Measurements from ENCODE around the gene CWC27.

Gene CWC27

DNA sequence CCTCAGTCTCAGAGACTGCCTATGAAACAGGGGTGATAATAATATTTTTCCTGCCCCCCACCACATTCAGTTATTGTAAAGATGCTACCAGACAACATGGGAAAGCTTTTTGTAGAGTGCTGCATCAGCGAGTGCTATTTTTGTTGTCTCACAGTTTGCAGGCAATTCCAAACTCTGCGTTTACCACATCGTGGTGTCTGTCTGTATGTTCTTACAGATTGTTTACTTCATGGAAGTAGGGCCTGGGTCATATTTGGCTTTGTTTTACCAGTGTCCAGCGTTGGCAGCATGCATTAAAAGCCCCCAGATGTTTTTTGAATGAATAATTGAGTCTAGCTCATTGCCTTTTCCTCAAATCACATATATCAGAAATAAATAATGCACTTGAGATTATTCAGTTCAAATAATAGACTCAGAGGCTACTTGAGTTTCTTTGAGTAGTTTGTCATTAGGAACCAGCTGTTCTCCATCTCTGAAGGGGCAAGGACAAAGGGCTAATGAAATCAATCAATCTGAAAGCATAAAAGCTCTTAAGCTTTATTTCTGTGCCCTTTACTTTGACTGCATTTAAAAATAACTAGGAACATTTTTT is 243.7 kb downstream of the CWC27 start:
- H3K27me3 ChIP-seq (ENCODE audit: insufficient read depth, poor library complexity, severe bottlenecking) = no peaks in the 10 kb centered on the region
- H3K27ac ChIP-seq (replicated peaks) = no peak overlapping the region
- DNase-seq (ENCODE audit: low read depth in 1 of 2, low spot score in 1 of 2) = no peak
- TF ChIP-seq, protein P1, sequence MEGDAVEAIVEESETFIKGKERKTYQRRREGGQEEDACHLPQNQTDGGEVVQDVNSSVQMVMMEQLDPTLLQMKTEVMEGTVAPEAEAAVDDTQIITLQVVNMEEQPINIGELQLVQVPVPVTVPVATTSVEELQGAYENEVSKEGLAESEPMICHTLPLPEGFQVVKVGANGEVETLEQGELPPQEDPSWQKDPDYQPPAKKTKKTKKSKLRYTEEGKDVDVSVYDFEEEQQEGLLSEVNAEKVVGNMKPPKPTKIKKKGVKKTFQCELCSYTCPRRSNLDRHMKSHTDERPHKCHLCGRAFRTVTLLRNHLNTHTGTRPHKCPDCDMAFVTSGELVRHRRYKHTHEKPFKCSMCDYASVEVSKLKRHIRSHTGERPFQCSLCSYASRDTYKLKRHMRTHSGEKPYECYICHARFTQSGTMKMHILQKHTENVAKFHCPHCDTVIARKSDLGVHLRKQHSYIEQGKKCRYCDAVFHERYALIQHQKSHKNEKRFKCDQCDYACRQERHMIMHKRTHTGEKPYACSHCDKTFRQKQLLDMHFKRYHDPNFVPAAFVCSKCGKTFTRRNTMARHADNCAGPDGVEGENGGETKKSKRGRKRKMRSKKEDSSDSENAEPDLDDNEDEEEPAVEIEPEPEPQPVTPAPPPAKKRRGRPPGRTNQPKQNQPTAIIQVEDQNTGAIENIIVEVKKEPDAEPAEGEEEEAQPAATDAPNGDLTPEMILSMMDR (IDR thresholded peaks at IDR 0.05; ENCODE audit: insufficient read depth, low read length) = no peak
- TF ChIP-seq GABPA (IDR thresholded peaks at IDR 0.05; ENCODE audit: low read depth) (no peak), SPI1 (IDR thresholded peaks at IDR 0.05; ENCODE audit: borderline replicate concordance, low read depth) (no peak), POLR2AphosphoS5 (IDR thresholded peaks at IDR 0.05; ENCODE audit: low read depth) (no peak)
- TF ChIP-seq, protein P2, sequence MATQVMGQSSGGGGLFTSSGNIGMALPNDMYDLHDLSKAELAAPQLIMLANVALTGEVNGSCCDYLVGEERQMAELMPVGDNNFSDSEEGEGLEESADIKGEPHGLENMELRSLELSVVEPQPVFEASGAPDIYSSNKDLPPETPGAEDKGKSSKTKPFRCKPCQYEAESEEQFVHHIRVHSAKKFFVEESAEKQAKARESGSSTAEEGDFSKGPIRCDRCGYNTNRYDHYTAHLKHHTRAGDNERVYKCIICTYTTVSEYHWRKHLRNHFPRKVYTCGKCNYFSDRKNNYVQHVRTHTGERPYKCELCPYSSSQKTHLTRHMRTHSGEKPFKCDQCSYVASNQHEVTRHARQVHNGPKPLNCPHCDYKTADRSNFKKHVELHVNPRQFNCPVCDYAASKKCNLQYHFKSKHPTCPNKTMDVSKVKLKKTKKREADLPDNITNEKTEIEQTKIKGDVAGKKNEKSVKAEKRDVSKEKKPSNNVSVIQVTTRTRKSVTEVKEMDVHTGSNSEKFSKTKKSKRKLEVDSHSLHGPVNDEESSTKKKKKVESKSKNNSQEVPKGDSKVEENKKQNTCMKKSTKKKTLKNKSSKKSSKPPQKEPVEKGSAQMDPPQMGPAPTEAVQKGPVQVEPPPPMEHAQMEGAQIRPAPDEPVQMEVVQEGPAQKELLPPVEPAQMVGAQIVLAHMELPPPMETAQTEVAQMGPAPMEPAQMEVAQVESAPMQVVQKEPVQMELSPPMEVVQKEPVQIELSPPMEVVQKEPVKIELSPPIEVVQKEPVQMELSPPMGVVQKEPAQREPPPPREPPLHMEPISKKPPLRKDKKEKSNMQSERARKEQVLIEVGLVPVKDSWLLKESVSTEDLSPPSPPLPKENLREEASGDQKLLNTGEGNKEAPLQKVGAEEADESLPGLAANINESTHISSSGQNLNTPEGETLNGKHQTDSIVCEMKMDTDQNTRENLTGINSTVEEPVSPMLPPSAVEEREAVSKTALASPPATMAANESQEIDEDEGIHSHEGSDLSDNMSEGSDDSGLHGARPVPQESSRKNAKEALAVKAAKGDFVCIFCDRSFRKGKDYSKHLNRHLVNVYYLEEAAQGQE (IDR thresholded peaks at IDR 0.05; ENCODE audit: insufficient replicate concordance, low read depth) = no peak
- no peak overlapping the region for H3K4me3 ChIP-seq (replicated peaks; ENCODE audit: insufficient read depth, low read length)

DNA sequence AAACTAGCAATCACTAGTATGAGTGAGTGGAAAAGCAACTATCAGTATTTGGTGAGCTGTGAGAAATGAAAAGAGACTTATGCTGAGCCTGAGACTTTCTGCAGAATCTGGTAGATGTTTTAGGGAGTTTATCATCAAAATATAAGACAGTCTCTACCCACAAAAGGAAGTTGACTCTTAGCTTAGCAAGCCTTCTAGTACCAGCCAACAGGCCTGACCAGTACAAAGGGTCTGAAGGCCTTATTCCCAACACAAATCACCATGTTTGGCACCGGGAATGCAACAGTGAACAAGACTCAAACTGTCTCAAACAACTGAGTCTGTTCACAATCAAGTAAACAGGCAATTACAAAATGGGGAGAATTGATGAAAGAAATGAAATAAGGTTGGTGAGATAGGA is 244.4 kb downstream of the CWC27 start:
- Histone ChIP-seq H3K27me3 (ENCODE audit: insufficient read depth, poor library complexity, severe bottlenecking) (no peaks in the 10 kb centered on the region), H3K4me3 (replicated peaks; ENCODE audit: insufficient read depth, low read length) (no peak overlapping the region), H3K27ac (replicated peaks) (no peak overlapping the region)
- no peak for TF ChIP-seq GABPA (IDR thresholded peaks at IDR 0.05; ENCODE audit: low read depth)
- no peak for TF ChIP-seq POLR2AphosphoS5 (IDR thresholded peaks at IDR 0.05; ENCODE audit: low read depth)
- TF ChIP-seq, protein P2 (IDR thresholded peaks at IDR 0.05; ENCODE audit: insufficient replicate concordance, low read depth) = no peak
- no peak for TF ChIP-seq SPI1 (IDR thresholded peaks at IDR 0.05; ENCODE audit: borderline replicate concordance, low read depth)
- TF ChIP-seq, protein P1 (IDR thresholded peaks at IDR 0.05; ENCODE audit: insufficient read depth, low read length) = no peak
- no peak for DNase-seq (ENCODE audit: low read depth in 1 of 2, low spot score in 1 of 2)

DNA sequence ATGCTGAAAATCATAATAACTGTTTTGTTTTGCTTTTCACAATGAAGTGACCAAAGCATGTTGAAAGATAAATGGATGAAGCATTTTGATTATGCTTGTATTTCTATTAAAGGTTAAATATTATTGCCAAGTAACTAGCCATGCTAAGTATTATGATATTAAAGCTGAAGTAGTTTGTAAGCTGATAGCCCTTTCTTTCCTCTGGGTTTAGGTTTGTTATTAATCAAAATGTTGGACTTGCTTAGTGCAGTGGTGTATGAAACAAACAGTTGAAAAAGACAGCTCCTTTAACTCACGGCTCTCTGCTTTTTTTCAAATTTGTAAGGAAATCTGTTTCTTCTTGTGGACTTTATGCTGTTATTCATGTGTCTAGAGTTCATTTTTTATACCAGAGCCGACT is 246.0 kb downstream of the CWC27 start:
- Histone ChIP-seq H3K27me3 (ENCODE audit: insufficient read depth, poor library complexity, severe bottlenecking) (no peaks in the 10 kb centered on the region), H3K27ac (replicated peaks) (no peak overlapping the region), H3K4me3 (replicated peaks; ENCODE audit: insufficient read depth, low read length) (no peak overlapping the region)
- TF ChIP-seq GABPA (IDR thresholded peaks at IDR 0.05; ENCODE audit: low read depth) (no peak), SPI1 (IDR thresholded peaks at IDR 0.05; ENCODE audit: borderline replicate concordance, low read depth) (no peak), POLR2AphosphoS5 (IDR thresholded peaks at IDR 0.05; ENCODE audit: low read depth) (no peak)
- TF ChIP-seq, protein P1 (IDR thresholded peaks at IDR 0.05; ENCODE audit: insufficient read depth, low read length) = no peak
- TF ChIP-seq, protein P2 (IDR thresholded peaks at IDR 0.05; ENCODE audit: insufficient replicate concordance, low read depth) = no peak
- DNase-seq (ENCODE audit: low read depth in 1 of 2, low spot score in 1 of 2) = no peak
